ENCODE results near the gene DPEP3.
"Not testable (repeated sequence)": the region's sequence is repeated elsewhere in the genome, so short reads cannot be mapped to it uniquely, and the experiment has no call there.

DPEP3 gene

DNA sequence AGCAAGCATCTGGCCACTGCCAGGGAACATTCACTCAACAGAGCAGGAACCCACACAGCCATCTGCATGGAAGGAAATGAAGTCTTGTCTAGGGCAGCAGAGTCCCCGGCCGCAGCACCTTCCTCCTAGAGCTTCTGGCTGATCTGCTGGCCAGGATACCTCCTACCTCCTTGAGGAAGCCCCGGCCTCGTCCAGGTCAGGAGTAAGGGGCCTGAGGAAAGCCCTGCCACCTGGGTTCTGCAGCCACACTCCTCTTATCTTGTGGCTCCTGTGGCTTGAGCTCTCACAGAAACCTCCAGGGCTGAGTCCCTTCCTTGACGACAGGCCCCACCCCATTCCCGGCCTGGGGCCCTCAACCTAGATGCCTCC, 13.7 kb upstream of the DPEP3 start:
- not testable (repeated sequence) for DNase-seq (ENCODE audit: low read depth in 2 of 2)

DNA sequence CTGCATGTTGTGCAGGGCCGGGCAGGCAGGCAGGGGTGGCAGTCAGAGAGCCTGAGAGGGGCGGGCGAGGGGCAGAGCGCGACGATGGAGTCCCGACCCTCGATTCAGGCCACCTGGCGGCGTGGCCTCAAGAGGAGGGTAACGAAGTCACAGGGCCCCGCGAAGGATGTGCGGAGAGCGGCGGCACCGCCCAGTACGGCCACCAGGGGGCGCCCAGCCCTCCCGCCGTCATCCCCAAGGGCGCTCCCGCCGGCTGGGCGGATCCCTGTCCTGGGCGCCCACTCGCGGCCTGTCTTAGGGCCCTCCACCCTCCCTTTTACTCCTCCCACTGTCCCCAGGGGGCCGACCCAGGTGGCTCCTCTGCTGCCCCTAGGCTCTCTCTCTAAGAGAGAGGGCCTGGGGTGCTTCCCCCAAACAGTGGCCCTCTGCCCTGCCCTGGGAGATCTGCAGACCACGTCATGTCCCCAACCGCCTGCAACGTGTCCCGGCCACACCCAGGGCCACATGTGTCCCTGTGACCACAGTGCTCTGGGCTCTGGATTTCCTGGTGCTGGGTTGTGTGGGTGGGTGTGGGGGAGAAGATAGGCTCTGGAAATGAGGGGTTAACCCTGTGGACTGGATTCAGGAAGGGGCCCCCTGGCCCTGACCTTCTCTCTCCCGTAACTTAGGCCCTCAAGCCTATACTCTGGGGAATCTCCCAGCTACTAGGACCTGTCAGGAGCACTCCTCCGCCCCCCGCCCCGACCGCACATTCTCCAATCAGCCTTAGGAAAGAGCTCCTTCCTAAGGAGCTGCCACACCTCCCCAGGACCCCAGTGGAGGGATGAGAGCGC, 13.1 kb upstream of the DPEP3 start:
- peak; percentile 28 to 39 for DNase-seq (ENCODE audit: low read depth in 2 of 2)

DNA sequence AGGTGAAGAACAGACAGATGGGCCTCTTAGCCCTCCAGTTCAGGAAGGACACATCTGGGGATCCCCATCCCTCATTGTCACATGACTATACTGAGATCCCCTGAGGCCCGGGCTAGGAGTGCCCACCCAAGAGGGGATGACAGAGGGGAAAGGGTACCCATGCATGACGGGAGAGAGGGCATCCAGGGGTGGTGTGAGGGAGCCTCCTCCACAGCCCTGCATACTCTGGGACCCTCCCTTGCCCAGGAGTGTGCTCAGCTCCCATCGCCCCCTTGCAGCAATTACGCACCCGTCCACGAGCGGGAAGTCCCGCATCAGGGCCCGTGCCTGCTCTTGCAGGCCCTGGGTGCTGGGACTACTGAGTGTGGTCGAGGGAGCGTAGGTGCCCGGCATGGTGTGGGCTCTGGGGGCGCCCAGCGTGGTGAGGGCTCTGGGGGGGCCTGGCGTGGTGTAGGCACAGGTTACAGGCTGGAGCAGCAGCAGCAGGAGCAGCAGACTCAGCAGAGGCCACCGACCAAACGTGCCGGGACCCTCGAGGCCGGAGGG, 12.4 kb upstream of the DPEP3 start:
- no peak for DNase-seq (ENCODE audit: low read depth in 2 of 2)

DNA sequence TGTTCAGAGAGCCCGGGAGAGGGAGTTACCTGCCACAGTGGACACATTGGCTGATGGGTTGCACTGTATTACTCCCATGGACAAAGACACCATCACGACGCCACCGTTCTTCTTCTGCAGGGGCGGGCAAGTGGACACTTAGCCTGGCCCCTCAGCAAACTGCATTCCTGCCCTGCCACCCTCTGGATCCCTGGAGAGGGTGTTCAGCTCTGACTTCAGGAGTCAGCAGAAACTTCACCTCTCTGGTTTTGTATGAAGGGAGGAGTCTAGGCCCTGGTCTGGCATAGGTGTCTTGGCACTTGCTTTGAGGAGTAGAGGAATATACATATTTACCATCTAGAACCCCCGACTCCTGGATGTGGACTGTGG, 9.7 kb upstream of the DPEP3 start:
- no peak for DNase-seq (ENCODE audit: low read depth in 2 of 2)

DNA sequence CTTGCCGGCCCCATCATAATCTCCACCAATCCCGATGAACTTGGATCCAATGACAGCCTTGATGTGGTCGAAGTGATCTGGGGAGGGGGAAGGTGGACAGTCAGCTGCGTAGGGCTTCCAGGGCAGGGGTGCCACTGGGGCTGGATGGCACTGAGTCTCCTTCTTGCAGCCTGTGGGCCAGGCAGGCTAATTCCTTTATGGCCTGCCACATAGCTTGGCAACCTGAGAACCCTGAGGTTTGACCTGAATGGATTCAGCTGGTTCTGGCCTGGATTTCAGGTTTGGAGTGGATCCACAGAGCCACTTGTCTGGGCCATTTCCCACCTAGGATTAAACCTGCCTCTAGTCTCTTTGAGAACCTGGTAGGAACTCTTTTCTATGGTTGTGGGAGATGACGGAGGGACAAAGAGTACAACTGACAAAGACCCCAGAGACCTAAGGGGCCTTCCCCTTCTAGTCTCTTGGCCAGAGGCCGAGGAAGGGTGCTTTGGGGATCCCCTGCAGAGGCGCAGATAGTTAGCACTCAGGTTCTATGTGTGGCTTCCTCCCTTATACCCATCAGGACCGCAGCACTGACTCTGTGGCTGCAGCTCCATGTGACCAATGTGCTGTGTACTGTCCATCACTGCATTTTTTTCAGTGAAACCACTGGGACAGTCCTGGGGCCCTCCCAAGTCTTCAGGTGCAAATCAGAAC, 9.2 kb upstream of the DPEP3 start:
- no peak for DNase-seq (ENCODE audit: low read depth in 2 of 2)

DNA sequence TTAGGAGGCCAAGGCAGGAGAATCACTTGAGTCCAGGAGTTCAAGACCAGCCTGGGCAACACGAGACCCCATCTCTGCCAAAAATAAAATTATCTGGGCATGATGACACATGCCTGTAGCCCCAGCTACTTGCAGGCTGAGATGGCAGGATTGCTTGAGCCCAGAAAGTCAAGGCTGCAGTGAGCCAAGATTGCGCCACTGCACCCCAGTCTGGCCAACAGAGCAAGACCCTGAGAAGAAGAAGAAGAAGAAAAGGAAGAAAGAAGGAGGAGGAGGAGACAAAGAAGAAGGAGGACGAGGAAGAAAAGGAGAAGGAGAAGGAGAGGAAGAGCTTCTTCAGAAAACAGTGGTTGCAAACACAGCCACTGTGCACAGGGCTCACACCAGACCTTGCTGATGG, 8.4 kb upstream of the DPEP3 start:
- DNase-seq (ENCODE audit: low read depth in 2 of 2): no peak

DNA sequence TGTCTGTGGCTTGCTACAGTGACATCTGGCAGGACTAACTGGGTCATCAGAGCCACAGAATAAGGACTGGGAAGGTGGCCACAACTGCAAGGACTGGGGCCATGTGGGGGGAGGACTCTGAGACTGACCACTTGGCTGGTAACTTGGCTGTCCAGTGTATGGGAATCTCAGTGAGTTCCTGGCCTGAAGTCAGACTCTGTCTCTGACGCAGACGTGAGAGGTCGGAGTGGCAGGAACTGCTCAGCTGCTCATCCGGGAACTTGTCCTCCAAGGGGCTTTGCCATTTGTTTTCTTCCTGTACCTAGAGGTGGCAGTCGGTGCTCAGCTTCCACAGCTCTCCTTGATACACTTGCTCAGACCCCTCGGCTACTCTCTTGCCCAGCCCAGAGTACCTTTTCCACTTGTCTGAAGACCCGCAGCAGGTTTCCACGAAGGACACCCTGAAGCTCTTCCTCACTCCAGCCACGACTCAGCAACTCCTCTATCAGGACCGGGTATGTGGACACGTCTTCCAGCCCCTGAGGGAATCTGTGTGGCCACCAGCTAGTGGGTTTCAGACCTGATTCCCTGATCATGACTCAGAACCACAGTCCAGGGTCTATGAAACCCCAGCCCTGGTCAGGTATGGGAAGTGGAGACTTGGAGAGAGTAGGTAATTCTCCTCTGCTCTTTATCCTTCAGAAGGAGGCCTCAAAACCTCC, 7.3 kb upstream of the DPEP3 start:
- no peak for DNase-seq (ENCODE audit: low read depth in 2 of 2)

DNA sequence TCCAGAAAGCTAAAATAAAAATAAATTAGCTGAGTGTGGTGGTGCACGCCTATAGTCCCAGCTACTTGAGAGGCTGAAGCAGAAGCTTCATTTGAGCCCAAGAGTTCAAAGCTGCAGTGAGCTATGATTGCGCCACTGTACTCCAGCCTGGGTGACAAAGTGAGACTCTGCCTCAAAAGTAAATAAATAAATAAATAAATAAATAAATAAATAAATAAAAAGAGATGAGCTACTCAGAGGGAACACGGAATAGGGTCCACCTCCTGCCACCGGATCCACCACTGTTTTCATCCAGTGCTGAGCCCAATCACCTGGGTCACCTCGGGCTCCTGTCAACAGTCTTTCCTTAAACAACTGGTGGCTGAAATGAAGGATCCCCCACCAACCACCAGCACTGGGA, 6.7 kb upstream of the DPEP3 start:
- DNase-seq (ENCODE audit: low read depth in 2 of 2): no peak

DNA sequence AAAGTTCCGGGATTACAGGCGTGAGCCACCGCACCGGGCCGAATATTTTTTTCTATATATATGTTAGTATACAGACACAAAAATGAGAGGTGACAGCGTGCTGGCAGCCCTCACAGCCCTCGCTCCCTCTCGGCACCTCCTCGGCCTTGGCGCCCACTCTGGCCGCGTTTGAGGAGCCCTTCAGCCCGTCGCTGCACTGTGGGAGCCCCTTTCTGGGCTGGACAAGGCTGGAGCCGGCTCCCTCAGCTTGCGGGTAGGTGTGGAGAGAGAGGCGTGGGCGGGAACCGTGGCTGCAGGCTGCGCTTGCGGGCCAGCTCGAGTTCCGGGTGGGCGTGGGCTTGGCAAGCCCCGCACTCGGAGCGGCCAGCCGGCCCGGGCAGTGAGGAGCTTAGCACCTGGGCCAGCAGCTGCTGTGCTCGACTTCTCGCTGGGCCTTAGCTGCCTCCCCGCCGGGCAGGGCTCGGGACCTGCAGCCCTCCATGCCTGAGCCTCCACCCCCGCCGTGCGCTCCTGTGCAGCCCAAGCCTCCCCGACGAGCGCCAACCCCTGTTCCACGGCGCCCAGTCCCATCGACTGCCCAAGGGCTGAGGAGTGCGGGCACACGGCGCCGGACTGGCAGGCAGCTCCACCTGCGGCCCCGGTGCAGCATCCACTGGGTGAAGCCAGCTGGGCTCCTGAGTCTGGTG, 1.9 kb upstream of the DPEP3 start:
- no peak for DNase-seq (ENCODE audit: low read depth in 2 of 2)

DNA sequence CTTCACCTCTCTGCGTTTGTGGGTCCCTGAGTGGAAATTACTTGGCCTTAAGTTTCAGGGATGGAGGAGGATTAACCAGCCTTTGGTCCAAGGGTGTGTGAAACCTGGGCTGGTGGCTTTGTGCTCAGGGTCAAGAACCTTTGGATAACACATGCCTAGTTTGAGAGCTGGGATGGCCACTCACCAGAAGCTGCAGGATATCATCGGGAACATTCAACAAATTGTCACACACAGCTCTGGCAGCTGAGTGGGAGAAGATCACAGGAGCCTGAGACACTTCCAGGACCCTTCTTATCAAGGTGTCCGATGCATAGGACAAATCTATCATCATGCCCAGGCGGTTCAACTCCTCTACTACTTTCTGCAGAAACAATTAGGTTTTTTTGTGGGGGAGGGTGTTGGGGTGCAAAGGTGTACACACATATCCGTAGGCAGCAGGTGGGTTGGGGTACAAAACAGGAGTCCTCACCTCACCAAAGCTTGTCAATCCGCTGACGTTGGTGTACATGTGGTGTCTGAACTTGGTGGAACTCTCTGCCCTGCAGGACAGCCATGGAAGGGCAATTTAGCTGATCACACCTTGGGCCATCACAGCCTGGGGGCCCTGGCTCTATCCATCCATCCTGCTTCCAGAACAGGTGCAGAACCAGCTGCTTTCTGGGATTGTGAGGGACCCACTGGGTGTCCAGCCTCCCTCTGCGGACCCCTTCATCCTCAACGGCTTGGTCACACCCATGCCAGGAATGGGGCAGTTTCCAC, 2.7 kb downstream of the DPEP3 start:
- DNase-seq (ENCODE audit: low read depth in 2 of 2): no peak

DNA sequence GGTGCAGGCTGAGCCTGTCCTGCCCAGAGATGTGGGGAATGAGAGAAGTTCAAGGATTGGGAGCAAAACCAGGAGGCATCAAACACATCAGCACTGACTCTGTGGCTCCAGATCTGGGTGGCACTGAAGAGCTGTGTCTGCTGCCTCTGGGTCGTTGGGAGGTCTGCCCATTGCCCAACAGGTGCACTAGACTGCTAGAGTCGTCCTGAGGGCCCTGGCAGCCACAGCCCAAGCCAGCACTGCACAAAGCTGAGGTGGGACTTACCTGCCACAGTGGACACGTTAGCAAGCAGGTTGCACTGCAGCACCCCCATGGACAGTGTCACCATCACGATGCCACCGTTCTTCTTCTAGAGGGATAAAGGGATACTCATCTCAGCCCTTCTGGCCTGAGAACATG, 3.3 kb downstream of the DPEP3 start:
- no peak for DNase-seq (ENCODE audit: low read depth in 2 of 2)

DNA sequence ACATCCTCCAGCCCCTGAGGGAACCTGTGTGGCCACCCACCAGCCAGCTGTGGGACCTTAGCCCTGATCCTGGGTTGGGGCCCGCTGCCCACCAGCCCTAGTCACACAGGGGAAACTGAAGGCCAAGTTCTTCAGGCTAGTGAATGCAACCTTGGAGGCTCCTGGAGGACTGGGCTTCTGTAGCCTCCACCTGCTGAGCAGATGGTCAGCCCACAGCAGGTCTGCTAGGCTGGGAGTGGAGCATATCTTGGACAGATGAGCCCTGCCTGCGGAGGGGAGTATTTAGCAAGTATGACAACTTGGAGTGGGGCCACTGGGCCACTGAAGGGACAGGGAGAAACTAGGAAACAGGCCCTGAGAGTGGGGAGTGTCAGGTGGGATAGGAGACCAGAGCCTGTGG, 4.1 kb downstream of the DPEP3 start:
- DNase-seq (ENCODE audit: low read depth in 2 of 2): no peak

DNA sequence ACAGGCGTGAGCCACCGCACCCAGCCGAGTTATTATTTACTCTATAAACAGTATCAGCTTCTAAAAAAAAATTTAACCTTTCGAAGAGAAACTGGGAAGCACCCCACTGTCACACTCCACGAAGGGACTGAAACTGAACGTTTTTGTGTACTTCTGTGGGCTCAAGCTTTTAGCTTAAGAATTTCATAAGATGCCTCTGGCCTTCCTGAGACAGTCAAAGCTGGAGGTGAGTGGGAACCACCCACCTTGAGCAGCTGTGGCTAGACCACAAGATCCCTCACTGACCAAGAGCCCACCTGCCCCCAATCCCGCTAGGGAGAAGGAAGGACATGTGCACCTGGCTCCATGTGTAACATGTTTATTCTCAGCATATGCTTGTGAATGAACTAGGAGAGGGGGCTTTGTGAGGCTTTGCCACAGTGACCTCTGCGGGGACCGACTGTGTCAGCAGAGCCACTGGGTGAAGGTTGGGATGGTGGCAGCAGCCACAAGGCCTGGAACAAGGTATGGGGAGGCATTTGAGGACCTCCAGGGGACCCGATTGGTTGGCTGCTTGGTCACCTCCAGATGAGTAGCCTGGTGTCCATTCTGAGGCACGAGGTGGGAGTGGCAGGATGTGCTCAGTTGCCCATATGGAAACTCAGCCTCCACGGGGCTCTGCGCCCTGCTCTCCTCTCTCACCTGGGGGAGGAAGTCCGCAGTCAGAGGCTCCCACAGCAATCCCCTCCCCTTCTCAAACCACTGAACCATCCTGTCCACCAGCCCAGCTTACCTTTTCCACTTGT, 4.8 kb downstream of the DPEP3 start:
- DNase-seq (ENCODE audit: low read depth in 2 of 2): no peak

DNA sequence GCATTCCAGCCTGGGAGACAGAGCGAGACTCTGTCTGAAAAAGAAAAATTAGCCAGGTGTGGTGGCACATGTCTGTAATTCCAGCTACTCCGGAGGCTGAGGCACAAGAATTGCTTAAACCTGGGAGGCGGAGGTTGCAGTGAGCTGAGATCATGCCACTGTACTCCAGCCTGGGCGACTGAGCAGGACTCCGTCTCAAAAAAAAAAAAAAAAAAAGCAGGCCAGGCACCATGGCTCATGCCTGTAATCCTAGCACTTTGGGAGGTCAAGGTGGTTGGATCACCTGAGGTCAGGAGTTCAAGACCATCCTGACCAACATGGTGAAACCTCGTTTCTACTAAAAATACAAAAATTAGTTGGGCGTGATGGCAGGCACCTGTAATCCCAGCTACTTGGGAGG, 8.0 kb downstream of the DPEP3 start:
- DNase-seq (ENCODE audit: low read depth in 2 of 2): not testable (repeated sequence)

DNA sequence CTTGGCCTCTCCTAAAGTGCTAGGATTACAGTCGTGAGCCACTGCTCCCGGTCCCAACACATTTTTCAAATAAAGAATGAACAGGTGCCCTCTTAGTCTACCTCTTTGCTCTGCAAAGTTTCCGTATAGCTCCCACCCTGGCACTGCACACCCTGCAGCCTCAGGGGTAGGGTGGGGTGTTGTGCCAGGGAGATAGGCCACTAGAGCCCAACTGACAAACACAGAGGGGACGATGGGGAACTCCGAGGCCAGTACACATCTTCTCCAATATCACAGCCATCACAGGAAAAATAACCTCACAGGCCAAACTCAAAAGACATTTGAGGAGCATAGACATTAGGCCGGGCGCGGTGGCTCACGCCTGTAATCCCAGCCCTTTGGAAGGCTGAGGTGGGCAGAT, 9.2 kb downstream of the DPEP3 start:
- DNase-seq (ENCODE audit: low read depth in 2 of 2): no peak

DNA sequence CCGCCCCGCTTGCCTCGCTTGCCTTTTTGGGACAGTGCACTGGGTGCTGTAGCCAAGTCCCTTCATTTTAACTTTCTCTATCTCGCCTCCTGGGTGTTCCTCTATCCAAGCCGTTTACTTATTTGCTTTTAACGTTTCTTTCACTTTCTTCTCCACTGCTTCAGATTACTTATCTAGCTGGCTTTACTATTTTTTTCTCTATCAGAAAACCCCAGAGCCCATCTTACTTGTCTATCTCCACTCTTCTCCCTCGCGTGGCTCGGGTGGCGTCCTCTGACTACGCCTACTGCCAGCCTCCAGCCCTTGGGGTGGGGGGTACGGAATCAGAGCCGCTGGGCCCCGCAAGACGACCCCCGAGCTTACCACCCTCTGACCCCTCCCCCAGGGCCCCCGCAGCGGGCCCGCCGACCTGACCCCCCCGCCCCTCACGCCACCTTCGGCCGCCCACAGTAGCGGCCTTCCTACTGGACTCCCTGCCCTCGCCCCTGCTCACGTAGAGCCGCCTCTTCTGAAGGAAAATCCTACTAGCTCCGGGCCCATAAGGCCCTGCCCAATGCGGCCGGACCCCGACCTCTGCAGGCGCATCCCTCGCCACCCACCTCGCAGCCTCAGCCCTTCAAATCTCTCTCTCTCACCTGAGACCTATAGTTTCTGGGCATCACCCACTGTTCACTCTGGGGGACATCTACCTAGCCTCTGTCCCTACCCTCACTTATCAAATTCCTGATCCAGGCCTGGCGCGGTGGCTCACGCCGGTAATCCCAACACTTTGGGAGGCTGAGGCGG, 10.9 kb downstream of the DPEP3 start:
- DNase-seq (ENCODE audit: low read depth in 2 of 2): no peak

DNA sequence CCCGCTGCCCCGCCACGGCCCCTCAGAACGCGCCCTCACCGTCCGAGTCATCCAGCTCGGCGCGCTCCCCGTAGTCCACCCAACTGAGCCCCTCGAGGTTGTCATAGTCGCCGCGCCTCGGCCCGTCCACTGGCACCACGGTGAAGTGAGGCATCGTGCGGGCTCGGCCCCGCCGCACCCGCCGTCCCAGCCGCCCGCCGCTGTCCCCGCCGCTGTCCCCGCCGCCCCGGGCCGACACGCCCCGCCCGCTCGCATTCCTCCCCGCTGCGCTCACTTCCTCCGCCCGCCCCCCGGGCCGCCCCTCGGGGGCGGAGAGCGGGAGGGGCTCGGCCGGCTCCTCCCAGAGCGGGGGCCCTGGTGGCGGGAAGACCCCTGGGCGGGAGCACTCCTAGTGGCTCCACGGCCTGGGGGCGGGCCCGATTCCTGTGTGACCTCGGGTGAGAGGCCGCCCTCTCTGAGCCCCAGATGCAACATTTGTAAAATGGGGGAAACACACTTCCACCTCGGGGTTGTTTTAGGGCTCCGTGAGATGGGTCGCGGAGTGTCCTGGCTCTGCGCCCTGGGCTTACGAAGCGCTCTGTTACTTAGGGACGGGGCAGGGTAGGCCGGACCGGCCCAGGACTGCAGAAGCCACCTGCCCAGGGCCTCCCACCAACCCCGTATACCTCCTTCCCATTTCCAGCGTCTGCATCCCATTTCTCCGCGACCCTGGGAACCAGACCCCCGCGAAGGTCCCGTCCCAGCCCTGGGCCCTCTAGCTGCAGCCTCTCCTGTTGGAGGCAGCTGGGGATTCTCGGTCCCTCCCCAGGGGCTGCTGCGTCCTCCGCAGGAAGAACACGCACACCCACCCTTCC, 11.7 kb downstream of the DPEP3 start, which contains the start of gene SLC12A4:
Gene SLC12A4, minus strand, starts transcription at position 238 of the 854 bp plus-strand sequence. Its CDS starts 84 bp downstream, at position 154.
- DNase-seq (ENCODE audit: low read depth in 2 of 2): peak; percentile 67 to 72

DNA sequence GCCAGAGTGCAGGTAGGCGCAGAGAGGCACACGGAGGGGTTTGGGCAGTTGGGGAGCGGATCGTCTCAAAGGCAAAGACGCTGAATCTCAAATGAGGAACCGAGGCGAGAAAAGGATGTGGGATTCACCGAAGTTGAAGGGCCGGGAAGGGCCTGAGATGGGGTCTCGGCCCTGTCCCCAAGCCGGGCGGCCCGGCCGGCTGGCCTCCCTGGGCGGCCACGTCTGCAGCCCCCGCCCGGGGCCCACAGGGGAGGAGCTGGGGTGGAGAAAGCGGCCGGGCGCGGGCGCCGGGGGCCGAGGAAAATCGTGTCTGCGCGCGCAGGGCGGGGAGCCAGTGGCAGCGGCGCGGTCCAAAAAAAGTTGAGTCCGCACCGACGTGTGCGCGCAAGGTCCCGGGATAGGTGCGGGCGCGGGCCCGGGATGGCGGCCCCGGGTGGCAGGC, 12.3 kb downstream of the DPEP3 start:
- no peak for DNase-seq (ENCODE audit: low read depth in 2 of 2)
